Measurements from ENCODE around the gene BCL7C. TPM values are rescaled to one million over a fixed set of nuclear protein-coding genes. Genes with fewer than 3 reads are reported as not detected.
"Not testable (repeated sequence)": the region's sequence is repeated elsewhere in the genome, so short reads cannot be mapped to it uniquely, and the experiment has no call there.

The BCL7C gene
- total and polyA plus RNA-seq, 5 donors from 2014 or later = 22.9 to 43.7 (median 39.0) TPM

DNA sequence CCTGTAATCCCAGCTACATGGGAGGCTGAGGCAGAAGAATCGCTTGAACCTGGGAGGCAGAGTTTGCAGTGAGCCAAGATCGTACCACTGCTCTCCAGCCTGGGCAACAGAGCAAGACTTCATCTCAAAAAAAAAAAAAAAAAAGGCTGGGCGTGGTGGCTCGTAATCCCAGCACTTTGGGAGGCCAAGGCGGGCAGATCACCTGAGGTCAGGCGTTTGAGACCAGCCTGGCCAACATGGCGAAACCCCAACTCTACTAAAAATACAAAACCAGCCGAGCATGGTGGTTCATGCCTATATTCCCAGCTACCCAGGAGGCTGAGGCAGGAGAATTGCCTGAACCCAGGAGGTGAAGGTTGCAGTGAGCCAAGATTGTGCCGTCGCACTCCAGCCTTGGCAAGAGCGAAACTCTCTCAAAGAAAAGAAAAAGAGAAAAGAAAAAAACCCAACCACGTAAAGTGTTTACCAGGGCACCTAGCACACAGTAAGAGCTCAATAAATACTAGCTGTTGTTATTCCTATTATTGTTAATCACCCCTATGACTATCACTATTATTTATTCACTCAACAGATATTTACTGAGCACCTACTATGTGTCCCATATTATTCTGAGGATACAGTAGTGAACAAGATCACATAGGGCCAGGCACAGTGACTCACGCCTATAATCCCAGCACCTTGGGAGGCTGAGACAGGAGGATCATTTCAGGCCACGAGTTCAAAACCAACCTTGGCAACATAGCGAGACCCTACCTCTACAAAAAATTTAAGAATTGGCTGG lies 2.6 kb downstream of the BCL7C start:
- Mint-ChIP-seq H3K4me1 (peaks cover 11 to 40% (median 22%) of the 10 kb centered on the region in 4 donors), H3K4me3 (peak overlapping the region; percentile 35 to 90 (median 77)), H3K36me3 (peaks cover 12% of the 10 kb centered on the region), H3K27ac (peak overlapping the region in 1 of 3 donors; percentile 80)
- H3K9me3 Mint-ChIP-seq; H3K4me3 ChIP-seq (ENCODE audit: low read depth, low read length); H3K27me3 Mint-ChIP-seq; ATAC-seq (ENCODE audit: low read depth in 2 of 2); H3K9me3 ChIP-seq (ENCODE audit: control insufficient read depth in 2 of 2, low read length in 2 of 2); DNase-seq; H3K27ac ChIP-seq (ENCODE audit: insufficient read depth, low read length, poor library complexity, severe bottlenecking); H3K27me3 ChIP-seq (ENCODE audit: control insufficient read depth, insufficient read depth, low read length): not testable (repeated sequence)
- peaks cover 22% of the 10 kb centered on the region for H3K4me1 ChIP-seq (ENCODE audit: control insufficient read depth, insufficient read depth, low read length, poor library complexity, severe bottlenecking)
- peaks cover 14% of the 10 kb centered on the region for H3K36me3 ChIP-seq (ENCODE audit: control insufficient read depth, insufficient read depth, low read length)

DNA sequence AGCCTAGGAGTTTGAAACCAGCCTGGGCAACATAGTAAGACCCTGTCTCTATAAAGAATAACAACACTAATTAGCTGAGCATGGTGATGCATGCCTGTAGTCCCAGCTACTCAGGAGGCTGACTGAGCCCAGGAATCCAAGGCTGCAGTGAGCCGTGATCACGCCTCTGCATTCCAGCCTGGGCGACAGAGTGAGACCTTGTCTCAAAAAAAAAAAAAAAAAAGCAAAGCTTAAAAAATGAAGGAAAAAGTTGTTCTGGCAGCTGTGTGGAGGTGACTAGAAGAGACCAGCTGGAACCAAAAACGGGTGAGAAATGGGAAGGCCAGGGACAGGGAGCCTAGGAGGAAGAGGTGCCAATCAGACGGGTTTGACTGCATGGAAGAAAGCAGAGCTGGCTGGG lies 4.2 kb downstream of the BCL7C start:
- H3K27ac ChIP-seq (ENCODE audit: insufficient read depth, low read length, poor library complexity, severe bottlenecking) = no peak overlapping the region
- no peak overlapping the region for H3K4me3 ChIP-seq (ENCODE audit: low read depth, low read length)
- DNase-seq (no peak), ATAC-seq (ENCODE audit: low read depth in 2 of 2) (no peak)
- peaks cover 25% of the 10 kb centered on the region for H3K36me3 ChIP-seq (ENCODE audit: control insufficient read depth, insufficient read depth, low read length)
- no peaks in the 10 kb centered on the region for H3K27me3 ChIP-seq (ENCODE audit: control insufficient read depth, insufficient read depth, low read length)
- H3K9me3 ChIP-seq (ENCODE audit: control insufficient read depth in 2 of 2, low read length in 2 of 2) = no peaks in the 10 kb centered on the region
- peaks cover 19% of the 10 kb centered on the region for H3K4me1 ChIP-seq (ENCODE audit: control insufficient read depth, insufficient read depth, low read length, poor library complexity, severe bottlenecking)
- Mint-ChIP-seq H3K27me3 (peaks cover 4% of the 10 kb centered on the region), H3K4me1 (peaks cover 5 to 33% (median 18%) of the 10 kb centered on the region in 4 donors), H3K9me3 (no peaks in the 10 kb centered on the region), H3K27ac (no peak overlapping the region), H3K4me3 (peak overlapping the region in 1 of 4 donors; percentile 69), H3K36me3 (peaks cover 21% of the 10 kb centered on the region)

DNA sequence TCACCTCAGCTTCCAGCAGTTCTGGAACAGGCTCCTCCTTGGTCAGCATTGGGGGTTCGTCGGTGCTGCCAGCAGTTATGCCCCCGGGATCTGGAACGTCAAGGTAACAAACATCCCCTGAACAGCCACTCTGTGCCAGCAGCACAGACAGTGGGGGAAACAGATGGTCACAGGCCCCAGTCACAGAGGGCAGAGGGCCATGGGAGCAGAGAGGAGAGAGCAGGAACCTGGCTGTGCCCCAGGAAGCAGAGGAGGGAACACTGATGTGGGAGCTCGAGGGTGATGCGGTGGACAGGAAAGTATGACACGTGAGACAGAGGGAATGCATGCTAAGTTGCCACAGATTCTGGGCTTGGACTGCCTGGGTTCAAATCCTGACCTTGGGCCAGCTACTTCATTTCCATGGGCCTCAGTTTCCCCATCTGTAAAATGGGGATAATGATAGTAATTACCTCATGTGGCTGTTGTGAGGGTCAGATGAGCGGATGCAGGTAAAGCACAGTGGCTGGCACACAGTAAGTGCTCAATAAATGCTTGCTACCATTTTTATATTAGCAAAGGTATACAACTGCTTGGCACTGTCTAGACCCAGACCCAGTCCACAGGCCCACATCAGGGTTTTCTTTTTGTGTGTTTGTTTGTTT lies 4.9 kb downstream of the BCL7C start:
- H3K27ac Mint-ChIP-seq = peak overlapping the region in 1 of 3 donors; percentile 65
- peaks cover 26% of the 10 kb centered on the region for H3K36me3 ChIP-seq (ENCODE audit: control insufficient read depth, insufficient read depth, low read length)

DNA sequence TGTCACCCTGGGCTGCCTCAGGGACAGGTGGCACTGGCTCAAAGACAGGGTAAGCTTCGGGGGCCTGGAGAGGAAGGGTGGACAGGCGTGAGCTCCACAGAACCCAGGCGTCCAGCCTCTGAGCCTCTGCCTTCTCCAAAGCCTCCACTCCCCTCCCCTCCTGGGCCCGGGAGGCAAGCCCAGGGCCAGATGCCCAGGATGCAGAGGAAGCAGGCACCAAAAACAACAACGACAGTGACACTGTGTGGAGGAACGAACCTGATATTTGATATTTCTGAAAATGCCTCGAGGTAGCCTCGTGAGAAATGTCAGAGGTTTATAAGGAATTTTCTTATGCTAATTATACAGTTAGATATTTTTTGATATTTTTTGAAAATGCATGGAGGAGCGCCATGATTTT lies 6.0 kb downstream of the BCL7C start:
- H3K4me1 ChIP-seq (ENCODE audit: control insufficient read depth, insufficient read depth, low read length, poor library complexity, severe bottlenecking) = peaks cover 10% of the 10 kb centered on the region
- H3K27me3 Mint-ChIP-seq = no peaks in the 10 kb centered on the region
- H3K27ac ChIP-seq (ENCODE audit: insufficient read depth, low read length, poor library complexity, severe bottlenecking) = no peak overlapping the region
- no peak overlapping the region for H3K4me3 ChIP-seq (ENCODE audit: low read depth, low read length)
- ATAC-seq (ENCODE audit: low read depth in 2 of 2) (no peak), DNase-seq (no peak)
- no peak overlapping the region for H3K4me3 Mint-ChIP-seq
- H3K27me3 ChIP-seq (ENCODE audit: control insufficient read depth, insufficient read depth, low read length) = no peaks in the 10 kb centered on the region
- H3K9me3 Mint-ChIP-seq = no peaks in the 10 kb centered on the region
- H3K36me3 Mint-ChIP-seq = peaks cover 23% of the 10 kb centered on the region
- peaks cover 3 to 26% (median 16%) of the 10 kb centered on the region in 4 donors for H3K4me1 Mint-ChIP-seq
- H3K9me3 ChIP-seq (ENCODE audit: control insufficient read depth in 2 of 2, low read length in 2 of 2) = no peaks in the 10 kb centered on the region
- peaks cover 27% of the 10 kb centered on the region for H3K36me3 ChIP-seq (ENCODE audit: control insufficient read depth, insufficient read depth, low read length)
- no peak overlapping the region for H3K27ac Mint-ChIP-seq

More for the DNA sequence above, 4.9 kb downstream of the BCL7C start:
- Histone ChIP-seq H3K9me3 (ENCODE audit: control insufficient read depth in 2 of 2, low read length in 2 of 2) (no peaks in the 10 kb centered on the region), H3K27me3 (ENCODE audit: control insufficient read depth, insufficient read depth, low read length) (no peaks in the 10 kb centered on the region), H3K4me1 (ENCODE audit: control insufficient read depth, insufficient read depth, low read length, poor library complexity, severe bottlenecking) (peaks cover 16% of the 10 kb centered on the region), H3K4me3 (ENCODE audit: low read depth, low read length) (no peak overlapping the region), H3K27ac (ENCODE audit: insufficient read depth, low read length, poor library complexity, severe bottlenecking) (no peak overlapping the region)
- ATAC-seq (ENCODE audit: low read depth in 2 of 2) = no peak
- Mint-ChIP-seq H3K27me3 (peaks cover 4% of the 10 kb centered on the region), H3K4me3 (peak overlapping the region in 1 of 4 donors; percentile 71), H3K9me3 (no peaks in the 10 kb centered on the region), H3K4me1 (peaks cover 3 to 28% (median 18%) of the 10 kb centered on the region in 4 donors), H3K36me3 (peaks cover 22% of the 10 kb centered on the region)
- DNase-seq = no peak

DNA sequence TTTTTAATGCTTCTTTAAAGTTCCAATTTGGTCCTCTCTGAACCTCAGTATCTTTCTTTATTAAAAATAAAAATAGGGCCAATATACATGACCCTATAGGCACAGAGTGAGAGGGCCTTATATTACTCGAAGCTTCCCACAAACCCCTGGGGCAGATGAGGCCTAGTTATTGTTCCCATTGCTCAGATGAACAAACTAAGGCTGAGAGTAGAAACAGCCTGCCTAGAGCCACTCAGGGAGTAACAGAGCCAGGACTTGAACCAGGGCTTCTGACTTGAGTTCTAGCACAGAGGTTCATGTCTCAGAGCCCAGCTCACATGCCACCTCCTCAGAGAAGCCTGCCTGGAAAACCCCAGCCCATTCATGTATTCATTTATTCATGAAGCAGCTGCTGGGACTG lies 7.7 kb downstream of the BCL7C start:
- Histone ChIP-seq H3K27ac (ENCODE audit: insufficient read depth, low read length, poor library complexity, severe bottlenecking) (no peak overlapping the region), H3K4me3 (ENCODE audit: low read depth, low read length) (no peak overlapping the region), H3K27me3 (ENCODE audit: control insufficient read depth, insufficient read depth, low read length) (no peaks in the 10 kb centered on the region), H3K4me1 (ENCODE audit: control insufficient read depth, insufficient read depth, low read length, poor library complexity, severe bottlenecking) (peaks cover 2% of the 10 kb centered on the region), H3K9me3 (ENCODE audit: control insufficient read depth in 2 of 2, low read length in 2 of 2) (no peaks in the 10 kb centered on the region), H3K36me3 (ENCODE audit: control insufficient read depth, insufficient read depth, low read length) (peaks cover 33% of the 10 kb centered on the region)
- Mint-ChIP-seq H3K27me3 (no peaks in the 10 kb centered on the region), H3K27ac (peak overlapping the region in 2 of 3 donors; percentile 63 to 83), H3K4me3 (no peak overlapping the region), H3K9me3 (no peaks in the 10 kb centered on the region), H3K4me1 (peaks cover 3 to 28% (median 20%) of the 10 kb centered on the region in 4 donors), H3K36me3 (peaks cover 27% of the 10 kb centered on the region)
- DNase-seq (no peak), ATAC-seq (ENCODE audit: low read depth in 2 of 2) (no peak)

DNA sequence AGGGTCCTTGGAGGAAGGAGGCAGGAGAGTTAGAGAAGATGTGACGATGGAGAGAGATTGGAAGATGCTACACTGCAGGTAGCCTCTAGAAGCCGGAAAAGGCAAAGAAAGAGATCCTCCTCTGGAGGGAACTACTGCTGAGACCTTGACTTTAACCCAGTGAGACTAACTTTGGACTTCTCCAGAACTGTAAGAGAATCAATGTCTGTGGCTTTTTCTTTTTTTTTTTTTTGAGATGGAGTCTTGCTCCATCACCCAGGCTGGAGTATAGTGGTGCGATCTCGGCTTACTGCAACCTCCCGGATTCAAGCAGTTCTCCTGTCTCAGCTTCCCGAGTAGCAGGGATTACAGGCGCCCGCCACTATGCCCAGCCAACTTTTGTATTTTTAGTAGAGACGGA lies 8.7 kb downstream of the BCL7C start:
- no peak for DNase-seq
- no peaks in the 10 kb centered on the region for H3K9me3 ChIP-seq (ENCODE audit: control insufficient read depth in 2 of 2, low read length in 2 of 2)
- no peak for ATAC-seq (ENCODE audit: low read depth in 2 of 2)
- peaks cover 33% of the 10 kb centered on the region for H3K36me3 ChIP-seq (ENCODE audit: control insufficient read depth, insufficient read depth, low read length)
- H3K36me3 Mint-ChIP-seq = peaks cover 27% of the 10 kb centered on the region
- H3K27me3 Mint-ChIP-seq = no peaks in the 10 kb centered on the region
- H3K4me1 ChIP-seq (ENCODE audit: control insufficient read depth, insufficient read depth, low read length, poor library complexity, severe bottlenecking) = peaks cover 2% of the 10 kb centered on the region
- no peaks in the 10 kb centered on the region for H3K27me3 ChIP-seq (ENCODE audit: control insufficient read depth, insufficient read depth, low read length)
- no peak overlapping the region for H3K4me3 ChIP-seq (ENCODE audit: low read depth, low read length)
- peaks cover 3 to 33% (median 22%) of the 10 kb centered on the region in 4 donors for H3K4me1 Mint-ChIP-seq
- H3K27ac Mint-ChIP-seq = peak overlapping the region in 1 of 3 donors; percentile 28
- no peaks in the 10 kb centered on the region for H3K9me3 Mint-ChIP-seq
- H3K27ac ChIP-seq (ENCODE audit: insufficient read depth, low read length, poor library complexity, severe bottlenecking) = no peak overlapping the region
- peak overlapping the region in 1 of 4 donors; percentile 47 for H3K4me3 Mint-ChIP-seq

DNA sequence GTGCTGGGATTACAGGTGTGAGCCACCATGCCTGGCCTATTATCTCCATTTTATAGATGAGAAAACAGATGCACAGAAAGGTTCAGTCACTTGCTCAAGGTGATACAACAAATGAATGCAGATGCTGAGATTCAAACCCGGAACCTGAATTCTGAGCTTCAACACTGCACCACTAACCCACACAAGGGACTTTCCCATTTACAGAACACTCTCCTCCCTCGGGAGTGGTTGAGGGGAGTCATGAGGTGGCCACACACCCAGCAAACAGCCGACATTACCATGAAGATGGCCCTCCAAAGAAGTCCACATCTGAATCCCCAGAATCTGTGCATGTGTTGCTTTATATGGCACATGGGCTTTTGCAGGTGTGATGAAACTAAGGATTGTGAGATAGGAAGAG lies 9.1 kb downstream of the BCL7C start:
- Mint-ChIP-seq H3K4me1 (peaks cover 3 to 33% (median 22%) of the 10 kb centered on the region in 4 donors), H3K27me3 (no peaks in the 10 kb centered on the region), H3K4me3 (peak overlapping the region in 1 of 4 donors; percentile 47), H3K36me3 (peaks cover 24% of the 10 kb centered on the region), H3K9me3 (no peaks in the 10 kb centered on the region), H3K27ac (peak overlapping the region in 2 of 3 donors; percentile 1 to 28)
- DNase-seq = no peak
- H3K4me3 ChIP-seq (ENCODE audit: low read depth, low read length) = no peak overlapping the region
- no peaks in the 10 kb centered on the region for H3K9me3 ChIP-seq (ENCODE audit: control insufficient read depth in 2 of 2, low read length in 2 of 2)
- peaks cover 2% of the 10 kb centered on the region for H3K4me1 ChIP-seq (ENCODE audit: control insufficient read depth, insufficient read depth, low read length, poor library complexity, severe bottlenecking)
- H3K27me3 ChIP-seq (ENCODE audit: control insufficient read depth, insufficient read depth, low read length) = no peaks in the 10 kb centered on the region
- peaks cover 30% of the 10 kb centered on the region for H3K36me3 ChIP-seq (ENCODE audit: control insufficient read depth, insufficient read depth, low read length)
- no peak overlapping the region for H3K27ac ChIP-seq (ENCODE audit: insufficient read depth, low read length, poor library complexity, severe bottlenecking)
- ATAC-seq (ENCODE audit: low read depth in 2 of 2) = no peak
